ENCODE results near the gene ZNF536. TPM values are rescaled to one million over a fixed set of nuclear protein-coding genes. Genes with fewer than 3 reads are reported as not detected.

ZNF536 gene
- total RNA-seq, 2 donors from 2014 or later = 0.41 to 1.5 TPM

DNA sequence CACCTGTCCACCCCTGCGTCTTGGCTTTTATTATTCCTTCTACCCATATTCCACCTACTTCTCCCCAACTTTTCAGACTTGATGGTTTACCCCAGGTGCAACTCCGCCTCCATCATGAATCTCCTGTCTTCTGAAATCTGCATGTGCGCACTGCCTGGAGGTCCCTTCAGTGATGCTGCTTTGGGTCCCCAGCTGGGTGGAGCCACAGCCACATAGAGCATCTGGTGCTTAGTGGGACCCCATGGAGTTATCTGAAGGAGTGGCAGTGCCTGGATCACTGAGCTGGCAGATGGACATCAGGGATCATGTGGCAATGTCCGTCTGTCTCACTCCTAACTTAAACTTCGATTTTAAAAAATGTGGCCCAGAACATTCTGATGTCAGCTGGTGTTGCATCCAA is 13.5 kb downstream of the ZNF536 start:
- TF ChIP-seq, protein P1, sequence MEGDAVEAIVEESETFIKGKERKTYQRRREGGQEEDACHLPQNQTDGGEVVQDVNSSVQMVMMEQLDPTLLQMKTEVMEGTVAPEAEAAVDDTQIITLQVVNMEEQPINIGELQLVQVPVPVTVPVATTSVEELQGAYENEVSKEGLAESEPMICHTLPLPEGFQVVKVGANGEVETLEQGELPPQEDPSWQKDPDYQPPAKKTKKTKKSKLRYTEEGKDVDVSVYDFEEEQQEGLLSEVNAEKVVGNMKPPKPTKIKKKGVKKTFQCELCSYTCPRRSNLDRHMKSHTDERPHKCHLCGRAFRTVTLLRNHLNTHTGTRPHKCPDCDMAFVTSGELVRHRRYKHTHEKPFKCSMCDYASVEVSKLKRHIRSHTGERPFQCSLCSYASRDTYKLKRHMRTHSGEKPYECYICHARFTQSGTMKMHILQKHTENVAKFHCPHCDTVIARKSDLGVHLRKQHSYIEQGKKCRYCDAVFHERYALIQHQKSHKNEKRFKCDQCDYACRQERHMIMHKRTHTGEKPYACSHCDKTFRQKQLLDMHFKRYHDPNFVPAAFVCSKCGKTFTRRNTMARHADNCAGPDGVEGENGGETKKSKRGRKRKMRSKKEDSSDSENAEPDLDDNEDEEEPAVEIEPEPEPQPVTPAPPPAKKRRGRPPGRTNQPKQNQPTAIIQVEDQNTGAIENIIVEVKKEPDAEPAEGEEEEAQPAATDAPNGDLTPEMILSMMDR (IDR thresholded peaks at IDR 0.05) = no peak
- DNase-seq (ENCODE audit: low spot score) (no peak), ATAC-seq (ENCODE audit: insufficient number of reproducible peaks, low FRiP score, low read depth) (no peak)
- no peak overlapping the region for H3K27ac ChIP-seq
- H3K36me3 ChIP-seq = no peaks in the 10 kb centered on the region
- no peaks in the 10 kb centered on the region for H3K4me1 ChIP-seq (ENCODE audit: control insufficient read depth in 1 of 2, low read depth in 2 of 2)
- H3K4me3 ChIP-seq = no peak overlapping the region
- no peaks in the 10 kb centered on the region for H3K9me3 ChIP-seq
- no peaks in the 10 kb centered on the region for H3K27me3 ChIP-seq (replicated peaks; ENCODE audit: insufficient read depth)

DNA sequence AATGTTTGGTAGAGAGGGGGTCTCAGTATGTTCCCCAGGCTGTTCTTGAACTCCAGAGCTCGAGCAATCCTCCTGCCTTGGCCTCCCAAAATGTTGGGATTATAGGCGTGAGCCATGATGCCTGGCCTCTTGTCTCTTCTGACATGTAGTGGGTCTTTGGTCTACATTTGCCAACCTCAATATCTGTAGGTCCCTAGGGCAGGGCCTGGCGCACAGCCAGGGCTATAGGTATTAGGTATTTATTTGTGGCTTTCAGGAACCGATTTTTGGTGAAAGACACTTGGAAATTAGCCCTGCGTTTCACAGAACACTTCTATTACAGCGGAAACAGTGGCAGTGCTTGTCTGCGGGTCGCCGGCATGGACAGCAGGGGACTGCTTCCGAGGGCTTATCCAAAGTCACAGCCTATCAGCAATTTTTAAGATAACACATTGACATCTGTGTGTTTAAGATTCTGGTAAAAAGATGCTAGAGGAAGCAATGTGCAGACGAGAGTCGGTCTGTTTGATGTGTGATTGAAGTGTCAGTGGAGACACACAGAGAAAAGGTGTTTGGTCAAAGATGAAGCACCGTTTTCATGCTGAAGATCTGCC is 14.5 kb downstream of the ZNF536 start:
- DNase-seq (ENCODE audit: low spot score) = no peak
- ATAC-seq (ENCODE audit: insufficient number of reproducible peaks, low FRiP score, low read depth) = no peak
- TF ChIP-seq, protein P1 (IDR thresholded peaks at IDR 0.05) = no peak
- Histone ChIP-seq H3K9me3 (no peaks in the 10 kb centered on the region), H3K27me3 (replicated peaks; ENCODE audit: insufficient read depth) (no peaks in the 10 kb centered on the region), H3K4me1 (ENCODE audit: control insufficient read depth in 1 of 2, low read depth in 2 of 2) (no peaks in the 10 kb centered on the region), H3K36me3 (no peaks in the 10 kb centered on the region), H3K27ac (no peak overlapping the region), H3K4me3 (no peak overlapping the region)

DNA sequence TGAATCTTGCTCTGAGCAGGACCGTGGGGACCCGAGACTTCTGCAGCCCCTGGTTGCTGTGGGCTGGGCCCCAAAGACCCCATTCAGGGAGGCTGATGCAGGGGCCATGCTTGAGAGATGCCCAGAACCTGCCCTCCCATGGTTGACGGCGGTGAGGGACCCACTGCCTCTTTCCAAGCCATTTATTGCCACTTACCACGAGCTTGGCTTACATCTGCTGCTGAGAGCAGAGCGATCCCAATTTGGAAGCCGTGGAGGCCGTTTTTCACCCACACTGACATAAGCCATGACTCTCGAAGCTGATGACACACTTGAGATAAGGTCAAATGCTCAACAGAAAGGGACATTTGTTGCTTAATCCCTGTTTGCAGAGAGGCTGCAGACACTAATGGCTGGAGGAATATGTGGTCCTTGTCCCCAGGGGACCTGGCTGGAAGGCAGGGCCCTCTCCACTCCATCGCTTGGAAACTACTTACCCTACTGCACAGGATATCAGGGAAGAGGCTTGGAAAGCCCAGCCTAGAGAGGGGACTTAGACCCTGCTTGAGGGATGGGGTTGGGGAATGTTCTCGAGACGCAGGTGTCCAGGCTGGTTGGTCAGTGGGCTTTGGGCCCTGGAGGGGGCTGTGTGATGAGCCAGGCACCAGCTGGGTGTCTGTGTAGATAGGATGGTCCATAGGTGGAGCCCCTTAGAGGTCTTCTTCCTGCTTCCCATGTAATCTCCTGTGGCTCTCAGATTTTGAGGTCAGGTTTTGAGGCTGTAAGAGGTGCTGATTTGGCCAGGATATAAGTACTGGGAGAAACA is 15.3 kb downstream of the ZNF536 start:
- DNase-seq (ENCODE audit: low spot score) = no peak

DNA sequence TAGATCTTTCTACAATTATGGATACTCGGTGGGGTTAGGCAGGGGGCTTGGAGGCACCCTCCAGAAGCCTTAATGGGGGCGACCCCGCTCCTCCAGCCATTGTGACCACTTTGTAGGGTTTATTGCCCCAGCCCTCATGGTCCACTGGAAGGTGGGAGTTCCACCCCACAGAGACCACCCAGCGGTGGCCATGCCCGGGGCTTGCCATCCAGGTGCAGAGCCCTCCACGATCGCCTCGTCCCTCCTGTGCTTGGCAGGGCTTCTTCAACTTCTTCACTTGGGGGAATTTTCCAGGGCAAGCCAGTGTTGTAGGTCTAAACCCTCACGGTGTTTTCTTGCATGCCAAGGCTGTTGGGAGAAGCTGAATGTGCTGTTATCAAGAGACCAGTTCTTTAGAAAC is 16.1 kb downstream of the ZNF536 start:
- no peaks in the 10 kb centered on the region for H3K4me1 ChIP-seq (ENCODE audit: control insufficient read depth in 1 of 2, low read depth in 2 of 2)
- H3K27me3 ChIP-seq (replicated peaks; ENCODE audit: insufficient read depth) = no peaks in the 10 kb centered on the region
- H3K4me3 ChIP-seq = no peak overlapping the region
- TF ChIP-seq, protein P1 (IDR thresholded peaks at IDR 0.05) = no peak
- ATAC-seq (ENCODE audit: insufficient number of reproducible peaks, low FRiP score, low read depth) (no peak), DNase-seq (ENCODE audit: low spot score) (no peak)
- no peaks in the 10 kb centered on the region for H3K9me3 ChIP-seq
- H3K36me3 ChIP-seq = no peaks in the 10 kb centered on the region
- no peak overlapping the region for H3K27ac ChIP-seq

More for the DNA sequence above, 15.3 kb downstream of the ZNF536 start:
- Histone ChIP-seq H3K27ac (no peak overlapping the region), H3K27me3 (replicated peaks; ENCODE audit: insufficient read depth) (no peaks in the 10 kb centered on the region), H3K9me3 (no peaks in the 10 kb centered on the region), H3K4me3 (no peak overlapping the region), H3K4me1 (ENCODE audit: control insufficient read depth in 1 of 2, low read depth in 2 of 2) (no peaks in the 10 kb centered on the region), H3K36me3 (no peaks in the 10 kb centered on the region)
- no peak for ATAC-seq (ENCODE audit: insufficient number of reproducible peaks, low FRiP score, low read depth)
- TF ChIP-seq, protein P1 (IDR thresholded peaks at IDR 0.05) = no peak

DNA sequence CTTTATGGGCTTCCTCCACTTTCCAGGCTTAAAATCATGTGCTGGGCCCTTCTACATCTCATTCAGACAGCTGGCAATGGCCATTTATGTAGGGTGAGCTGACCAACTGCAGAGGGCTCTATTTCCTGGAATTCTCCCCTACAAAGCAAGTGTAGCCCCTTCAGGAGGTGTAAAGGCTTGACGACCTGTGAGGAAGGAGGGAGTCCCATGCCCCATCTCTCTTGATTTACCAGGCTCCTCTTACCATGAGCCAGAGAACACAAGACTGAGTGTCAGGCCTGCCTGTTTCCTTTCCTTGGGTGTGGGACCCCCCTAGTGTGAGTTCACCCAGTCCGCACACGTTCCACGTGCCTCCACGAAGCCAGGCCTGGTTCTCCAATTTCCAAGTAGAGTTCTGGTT is 16.6 kb downstream of the ZNF536 start:
- H3K4me3 ChIP-seq = no peak overlapping the region
- H3K27me3 ChIP-seq (replicated peaks; ENCODE audit: insufficient read depth) = no peaks in the 10 kb centered on the region
- no peaks in the 10 kb centered on the region for H3K9me3 ChIP-seq
- H3K27ac ChIP-seq = no peak overlapping the region
- ATAC-seq (ENCODE audit: insufficient number of reproducible peaks, low FRiP score, low read depth) (no peak), DNase-seq (ENCODE audit: low spot score) (no peak)
- no peaks in the 10 kb centered on the region for H3K4me1 ChIP-seq (ENCODE audit: control insufficient read depth in 1 of 2, low read depth in 2 of 2)
- TF ChIP-seq, protein P1 (IDR thresholded peaks at IDR 0.05) = no peak
- no peaks in the 10 kb centered on the region for H3K36me3 ChIP-seq

Data from thoracic aorta (tissue), 2 donors.